HG03571 (cell line): ENCODE data around the gene L3HYPDH.
"Not testable (repeated sequence)": the region's sequence is repeated elsewhere in the genome, so short reads cannot be mapped to it uniquely, and the experiment has no call there.

Source experiments
- ATAC-seq: cut with Tn5 transposase; IDR thresholded peaks from one replicate; pipeline ENCODE4 v1.9.1; 2021; ENCODE audit not compliant: unreplicated experiment

Gene L3HYPDH

GRCh38 chr14:59480166-59480565 is 4.0 kb downstream of the L3HYPDH start:
- no peak for ATAC-seq

DNA sequence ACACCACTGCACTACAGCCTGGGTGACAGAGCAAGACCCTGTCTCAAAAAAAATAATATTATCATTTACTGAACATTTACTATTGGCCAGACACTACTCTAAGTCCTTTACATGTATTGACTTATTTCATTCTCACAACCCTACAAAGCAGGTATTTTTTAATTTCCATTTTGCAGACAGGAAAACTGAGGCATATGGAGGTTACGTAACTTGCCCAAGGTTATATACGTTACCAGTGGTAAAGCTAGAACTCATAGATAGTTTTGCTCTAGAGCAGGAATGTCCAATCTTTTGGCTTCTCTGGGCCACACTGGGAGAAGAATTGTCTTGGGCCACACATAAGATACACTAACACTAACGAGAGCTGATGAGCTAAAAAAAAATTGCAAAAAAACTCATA is 5.7 kb downstream of the L3HYPDH start:
- no peak for ATAC-seq

GRCh38 chr14:59475709-59476108 is 8.5 kb downstream of the L3HYPDH start:
- no peak for ATAC-seq

GRCh38 chr14:59474172-59474571 is 10.0 kb downstream of the L3HYPDH start:
- ATAC-seq = no peak

GRCh38 chr14:59465316-59466135 is 18.7 kb downstream of the L3HYPDH start, which contains the start of gene GPR135:
Gene GPR135, minus strand, starts transcription at chr14:59465380. Its CDS starts 154 bp downstream, at chr14:59465226.
- ATAC-seq = peak; percentile 28

- ATAC-seq = peak; percentile 74
Observed at GRCh38 chr14:59464486-59465315, 19.5 kb downstream of the L3HYPDH start.

GRCh38 chr14:59463787-59464485 is 20.3 kb downstream of the L3HYPDH start:
- ATAC-seq = peak; percentile 29

GRCh38 chr14:59461891-59462290 is 22.3 kb downstream of the L3HYPDH start:
- no peak for ATAC-seq

GRCh38 chr14:59460378-59460777 is 23.8 kb downstream of the L3HYPDH start:
- ATAC-seq = no peak

DNA sequence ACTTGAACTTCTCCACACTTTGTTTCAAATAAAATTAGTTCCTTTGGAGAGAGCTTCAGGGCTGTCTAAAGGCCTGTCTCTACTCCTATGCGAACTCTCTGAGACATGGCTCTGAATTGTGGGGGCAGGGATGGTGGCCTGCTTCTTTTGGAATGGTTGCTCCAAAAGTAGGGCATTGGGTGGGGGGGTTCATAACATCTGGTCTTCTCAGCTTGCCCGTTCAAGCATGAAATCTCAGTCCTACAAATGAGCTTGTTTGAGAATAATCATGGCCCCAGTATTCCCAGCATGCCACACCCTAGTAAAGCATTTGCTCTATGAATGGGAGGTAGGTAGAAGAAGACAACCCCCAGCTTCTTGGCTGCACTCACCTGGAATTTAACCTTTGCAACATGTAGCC is 25.7 kb downstream of the L3HYPDH start:
- ATAC-seq = no peak

GRCh38 chr14:59455411-59455810 is 28.8 kb downstream of the L3HYPDH start:
- no peak for ATAC-seq

GRCh38 chr14:59454139-59454538 is 30.1 kb downstream of the L3HYPDH start:
- no peak for ATAC-seq

DNA sequence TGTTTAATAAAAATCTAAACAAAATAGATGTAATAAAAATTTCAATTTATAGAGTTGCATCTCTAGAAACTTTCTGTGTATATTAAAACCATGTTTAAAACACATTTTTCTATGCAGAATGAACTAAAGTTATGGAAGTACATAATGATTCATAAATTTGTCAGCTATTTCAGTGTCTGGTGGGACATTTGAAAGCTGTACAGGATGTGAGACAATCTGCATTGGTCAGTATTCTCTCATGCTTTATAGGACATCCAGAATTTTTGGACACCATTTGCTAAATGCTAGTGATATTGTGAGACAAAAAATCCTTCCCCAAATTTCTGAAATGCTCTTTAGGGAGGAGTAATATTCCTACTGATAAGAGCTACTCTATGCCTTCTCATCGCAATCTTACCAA is 32.4 kb downstream of the L3HYPDH start:
- no peak for ATAC-seq

DNA sequence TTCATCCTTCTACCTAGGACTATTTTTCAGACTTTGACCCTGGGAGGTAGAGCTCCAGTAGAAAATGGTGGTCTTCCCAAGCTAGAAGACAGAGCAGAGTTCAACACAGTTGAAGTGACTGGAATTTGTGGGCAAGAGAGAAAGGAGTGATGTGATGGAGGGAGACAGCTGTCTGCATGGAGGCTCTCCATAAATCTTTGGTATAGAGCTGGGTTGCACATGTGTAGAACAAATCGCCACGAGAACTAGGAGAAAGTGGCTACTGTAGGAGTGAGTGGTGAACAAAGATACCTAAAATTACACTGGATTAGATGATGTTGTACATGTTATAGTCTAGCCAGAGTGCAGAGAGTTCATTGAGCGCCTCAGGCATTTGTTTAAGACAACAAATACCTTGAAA is 33.5 kb downstream of the L3HYPDH start:
- no peak for ATAC-seq

- not testable (repeated sequence) for ATAC-seq
Observed at GRCh38 chr14:59448673-59449072, 35.5 kb downstream of the L3HYPDH start.

DNA sequence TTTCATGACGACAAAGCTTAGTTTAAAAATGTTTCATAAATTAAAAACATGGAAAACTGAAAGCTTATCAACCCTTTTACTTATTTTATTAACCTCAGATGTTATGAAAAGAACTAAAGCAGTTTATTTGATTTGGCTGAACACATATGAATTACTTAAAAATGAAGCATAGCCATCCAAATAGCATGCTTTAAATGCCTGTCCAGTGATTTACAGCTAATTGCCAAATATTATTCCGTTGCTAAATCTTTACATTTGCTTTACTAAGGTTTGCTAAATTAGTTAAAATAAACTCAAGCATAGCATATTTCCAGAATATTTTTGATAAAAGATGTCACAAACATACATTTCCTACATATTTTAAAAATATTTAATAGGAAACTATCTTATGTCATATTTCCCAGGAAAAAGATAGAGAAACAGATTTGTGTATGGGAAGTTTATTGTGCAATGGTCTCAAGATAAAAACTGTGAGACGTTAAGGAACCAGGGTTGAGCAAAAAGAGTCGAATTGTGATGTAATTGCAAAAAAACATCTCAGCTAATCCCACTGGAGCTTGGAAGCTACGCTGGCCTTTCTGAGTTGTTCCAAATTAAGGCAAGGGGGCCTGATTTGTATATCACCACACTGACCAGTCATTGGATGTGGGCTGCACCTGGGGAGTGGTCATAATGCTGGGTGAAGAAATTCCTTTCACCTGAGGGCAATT is 44.8 kb downstream of the L3HYPDH start:
- no peak for ATAC-seq

DNA sequence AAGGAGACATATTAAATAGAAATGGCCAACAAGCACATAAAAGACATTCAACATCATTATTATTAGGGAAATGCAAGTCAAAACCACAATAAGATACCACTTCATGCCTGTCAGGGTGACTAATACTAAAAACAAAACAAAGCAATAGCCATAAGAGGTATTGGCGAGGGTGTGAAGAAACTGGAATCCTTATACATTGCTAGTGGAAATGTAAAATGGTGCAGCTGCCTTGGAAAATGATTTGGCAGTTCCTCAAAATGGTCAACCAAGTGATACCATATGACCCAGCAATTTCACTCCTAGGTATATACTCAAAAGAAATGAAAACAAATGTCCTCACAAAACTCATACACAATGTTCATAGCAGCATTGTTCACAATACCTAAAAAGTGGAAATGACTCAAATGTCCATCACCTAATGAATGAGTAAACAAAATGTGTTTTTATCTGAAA is 46.0 kb downstream of the L3HYPDH start:
- ATAC-seq = no peak

GRCh38 chr14:59435987-59436386 is 48.2 kb downstream of the L3HYPDH start:
- no peak for ATAC-seq

DNA sequence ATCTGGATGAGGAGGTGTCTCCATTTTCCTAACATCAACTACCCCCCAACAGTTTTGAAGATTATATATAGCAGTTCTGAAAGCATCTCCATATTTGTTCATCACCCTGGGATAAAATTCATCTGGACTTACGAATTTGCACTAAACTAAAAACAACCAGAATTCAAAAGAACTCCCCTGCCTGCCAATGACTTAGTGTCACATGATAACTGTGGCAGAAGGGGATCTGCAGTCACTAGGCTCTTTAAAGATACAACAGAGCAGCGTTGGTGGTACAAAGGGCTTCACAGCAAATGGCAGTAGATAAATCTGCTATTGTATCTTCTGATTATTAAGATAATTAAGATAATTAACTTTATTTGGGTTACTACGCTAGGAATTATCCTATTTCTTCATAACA is 49.1 kb downstream of the L3HYPDH start:
- no peak for ATAC-seq

DNA sequence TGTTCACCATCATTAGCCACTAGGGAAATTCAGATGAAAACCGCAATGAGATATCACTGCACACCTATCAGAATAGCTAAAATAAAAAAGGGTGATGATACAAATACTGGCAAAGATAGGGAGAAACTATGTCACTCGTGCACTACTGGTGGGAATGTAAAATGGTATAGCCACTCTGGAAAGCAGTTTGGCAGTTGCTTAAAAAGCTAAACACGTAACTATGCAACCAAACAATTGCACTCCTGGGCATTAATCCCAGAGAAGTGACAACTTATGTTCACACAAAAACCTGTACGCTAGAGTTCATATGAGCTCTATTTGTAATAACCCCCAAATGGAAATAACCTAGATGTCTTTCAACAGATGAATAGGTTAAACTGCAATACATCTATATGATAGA is 54.4 kb downstream of the L3HYPDH start:
- no peak for ATAC-seq

DNA sequence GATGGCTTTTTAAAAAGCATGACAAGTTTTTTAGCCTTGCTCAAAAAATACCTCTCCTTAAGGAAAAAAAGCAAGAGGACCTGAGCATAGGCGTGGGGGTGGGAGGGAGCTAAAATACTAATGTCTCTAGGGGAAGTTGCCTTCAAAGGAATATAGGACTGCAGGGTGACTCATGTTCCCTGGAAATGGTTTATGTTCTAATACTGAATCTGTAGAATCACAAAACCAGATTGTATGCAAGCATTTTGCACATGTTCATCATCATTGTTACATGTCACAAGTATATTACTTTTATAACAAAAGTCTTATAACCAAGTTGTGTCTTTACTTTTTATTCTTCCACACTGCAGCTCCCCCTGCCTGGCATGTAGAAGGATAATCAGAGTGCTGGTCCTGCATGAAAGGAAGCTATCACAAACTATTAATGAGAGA is 55.6 kb downstream of the L3HYPDH start:
- no peak for ATAC-seq
